Urinary bladder (tissue), 4 donors: Measurements from ENCODE around the gene WNT3A. TPM values are rescaled to one million over a fixed set of nuclear protein-coding genes. Genes with fewer than 3 reads are reported as not detected.

Source experiments
- DNase-seq: peaks from one replicate; pipeline ENCODE4 v3.0.0-alpha.2; 2015; ENCODE audit errors: extremely low spot score
- H3K27ac ChIP-seq: one replicate; pipeline ENCODE4 v1.5.1; 2013; ENCODE audit warnings: low read depth, mild to moderate bottlenecking, moderate library complexity
- H3K36me3 ChIP-seq: one replicate; pipeline ENCODE4 v1.6.1; 2013; ENCODE audit warnings: mild to moderate bottlenecking, moderate library complexity; ENCODE audit not compliant: insufficient read depth
- H3K4me1 ChIP-seq: one replicate; pipeline ENCODE4 v1.6.1; 2013; ENCODE audit warnings: mild to moderate bottlenecking, moderate library complexity; ENCODE audit not compliant: insufficient read depth
- H3K4me3 ChIP-seq: one replicate; pipeline ENCODE4 v1.5.1; 2013; ENCODE audit warnings: low read depth, low read length
- WGBS: extraction: QIAGEN DNeasy Blood & Tissue Kit; methylation state at CpG from one replicate; pipeline ENCODE4 v1.1.7; 2013; 5-methylcytosine and 5-hydroxymethylcytosine counted together
- polyA plus RNA-seq: library from polyadenylated mRNA; stranded (reverse); fragments of 200-250 nt; gene quantifications from one replicate; pipeline ENCODE4 v1.2.3, GENCODE V29; 2013
- total RNA-seq: library from RNA; depleted of rRNA; stranded (reverse); fragments of >200 nt; gene quantifications from one replicate; pipeline ENCODE4 v1.2.3, GENCODE V29; 2014
- donor health status: healthy with polysubstance abuse.
- donor health status: healthy.

WNT3A gene
- total and polyA plus RNA-seq, 2 donors, result not detected

- 43% methylated on average over 21 of the region's 21 CpGs for WGBS
- Histone ChIP-seq H3K4me1 (no peaks in the 10 kb centered on the region), H3K36me3 (no peaks in the 10 kb centered on the region), H3K27ac (no peak overlapping the region), H3K4me3 (no peak overlapping the region)
- DNase-seq, result no peak
Observed at GRCh38 chr1:228021355-228022030, 14.7 kb downstream of the WNT3A start.

- H3K36me3 ChIP-seq, result no peaks in the 10 kb centered on the region
Observed at GRCh38 chr1:228022571-228023293, 15.9 kb downstream of the WNT3A start.

GRCh38 chr1:228023294-228023639 is 16.5 kb downstream of the WNT3A start:
- WGBS, result 83% methylated on average over 3 of the region's 3 CpGs

More at GRCh38 chr1:228022571-228023293, 15.9 kb downstream of the WNT3A start:
- Histone ChIP-seq H3K4me3 (no peak overlapping the region), H3K4me1 (no peaks in the 10 kb centered on the region), H3K27ac (no peak overlapping the region)
- DNase-seq, result no peak
- WGBS, result 90% methylated on average over 28 of the region's 28 CpGs

GRCh38 chr1:228029281-228029680 is 22.5 kb downstream of the WNT3A start:
- Histone ChIP-seq H3K36me3 (no peaks in the 10 kb centered on the region), H3K27ac (no peak overlapping the region), H3K4me1 (no peaks in the 10 kb centered on the region), H3K4me3 (no peak overlapping the region)
- WGBS, result 86% methylated on average over 10 of the region's 10 CpGs
- DNase-seq, result no peak

More at GRCh38 chr1:228023294-228023639, 16.5 kb downstream of the WNT3A start:
- H3K4me1 ChIP-seq, result no peaks in the 10 kb centered on the region
- H3K27ac ChIP-seq, result no peak overlapping the region
- H3K4me3 ChIP-seq, result no peak overlapping the region
- no peaks in the 10 kb centered on the region for H3K36me3 ChIP-seq
- no peak for DNase-seq

GRCh38 chr1:228030451-228031201 is 23.8 kb downstream of the WNT3A start:
- Histone ChIP-seq H3K4me1 (no peaks in the 10 kb centered on the region), H3K4me3 (no peak overlapping the region), H3K36me3 (no peaks in the 10 kb centered on the region), H3K27ac (no peak overlapping the region)
- no peak for DNase-seq
- 86% methylated on average over 12 of the region's 12 CpGs for WGBS

GRCh38 chr1:228031276-228031995 is 24.6 kb downstream of the WNT3A start:
- H3K4me3 ChIP-seq, result no peak overlapping the region
- WGBS, result 80% methylated on average over 9 of the region's 9 CpGs
- no peak for DNase-seq
- no peak overlapping the region for H3K27ac ChIP-seq
- no peaks in the 10 kb centered on the region for H3K4me1 ChIP-seq
- no peaks in the 10 kb centered on the region for H3K36me3 ChIP-seq

GRCh38 chr1:228032041-228032440 is 25.2 kb downstream of the WNT3A start:
- Histone ChIP-seq H3K4me3 (no peak overlapping the region), H3K36me3 (no peaks in the 10 kb centered on the region), H3K4me1 (no peaks in the 10 kb centered on the region), H3K27ac (no peak overlapping the region)
- WGBS, result 84% methylated on average over 5 of the region's 5 CpGs
- DNase-seq, result no peak

- WGBS, result 88% methylated on average over 2 of the region's 2 CpGs
- DNase-seq, result no peak
Observed at GRCh38 chr1:228033376-228033775, 26.6 kb downstream of the WNT3A start.

GRCh38 chr1:228034954-228035837 is 28.4 kb downstream of the WNT3A start:
- H3K36me3 ChIP-seq, result no peaks in the 10 kb centered on the region
- 85% methylated on average over 16 of the region's 16 CpGs for WGBS
- no peak overlapping the region for H3K27ac ChIP-seq
- no peaks in the 10 kb centered on the region for H3K4me1 ChIP-seq
- H3K4me3 ChIP-seq, result no peak overlapping the region
- no peak for DNase-seq

More at GRCh38 chr1:228033376-228033775, 26.6 kb downstream of the WNT3A start:
- Histone ChIP-seq H3K4me1 (no peaks in the 10 kb centered on the region), H3K4me3 (no peak overlapping the region), H3K27ac (no peak overlapping the region), H3K36me3 (no peaks in the 10 kb centered on the region)

GRCh38 chr1:228035844-228036243 is 29.0 kb downstream of the WNT3A start:
- DNase-seq, result no peak
- 72% methylated on average over 4 of the region's 5 CpGs for WGBS
- Histone ChIP-seq H3K27ac (no peak overlapping the region), H3K36me3 (no peaks in the 10 kb centered on the region), H3K4me3 (no peak overlapping the region), H3K4me1 (no peaks in the 10 kb centered on the region)

- H3K27ac ChIP-seq, result no peak overlapping the region
- WGBS, result 83% methylated on average over 8 of the region's 8 CpGs
- H3K4me3 ChIP-seq, result no peak overlapping the region
- no peaks in the 10 kb centered on the region for H3K4me1 ChIP-seq
- no peaks in the 10 kb centered on the region for H3K36me3 ChIP-seq
- no peak for DNase-seq
Observed at GRCh38 chr1:228036701-228037231, 30.0 kb downstream of the WNT3A start.
